VCaP (cell line): Measurements from ENCODE around the gene CCDC127.
"Not testable (repeated sequence)": the region's sequence is repeated elsewhere in the genome, so short reads cannot be mapped to it uniquely, and the experiment has no call there.

Experiments
- H3K27ac ChIP-seq: fragments of 450-650 bp; 2 replicates; pipeline ENCODE4 v1.5.1; 2017
- CTCF ChIP-seq: fragments of 450-650 bp; conservative IDR thresholded peaks from 2 replicates; pipeline ENCODE4 v1.5.1; 2017; ENCODE audit warnings: mild to moderate bottlenecking, moderate library complexity

The CCDC127 gene

GRCh38 chr5:218457-219291, 721 bp upstream of the CCDC127 start:
- no peak for TF ChIP-seq CTCF
- peak overlapping the region; percentile 81 for H3K27ac ChIP-seq

- not testable (repeated sequence) for H3K27ac ChIP-seq
Measured at GRCh38 chr5:216076-216475, 1.9 kb downstream of the CCDC127 start.

GRCh38 chr5:215256-215655, 2.7 kb downstream of the CCDC127 start:
- not testable (repeated sequence) for H3K27ac ChIP-seq

GRCh38 chr5:213803-214395, 4.1 kb downstream of the CCDC127 start:
- no peak for TF ChIP-seq CTCF

GRCh38 chr5:208449-209114, 9.4 kb downstream of the CCDC127 start:
- no peak overlapping the region for H3K27ac ChIP-seq
- TF ChIP-seq CTCF, result no peak

More at GRCh38 chr5:213803-214395, 4.1 kb downstream of the CCDC127 start:
- no peak overlapping the region for H3K27ac ChIP-seq

- no peak overlapping the region for H3K27ac ChIP-seq
- no peak for TF ChIP-seq CTCF
Measured at GRCh38 chr5:207599-207998, 10.4 kb downstream of the CCDC127 start.

GRCh38 chr5:206927-207536, 10.9 kb downstream of the CCDC127 start:
- no peak for TF ChIP-seq CTCF

GRCh38 chr5:206406-206805, 11.5 kb downstream of the CCDC127 start:
- no peak for TF ChIP-seq CTCF

More at GRCh38 chr5:206927-207536, 10.9 kb downstream of the CCDC127 start:
- no peak overlapping the region for H3K27ac ChIP-seq

More at GRCh38 chr5:206406-206805, 11.5 kb downstream of the CCDC127 start:
- no peak overlapping the region for H3K27ac ChIP-seq
